MCF 10A (cell line): ENCODE results near the gene HCRTR1. TPM values are rescaled to one million over a fixed set of nuclear protein-coding genes. Genes with fewer than 3 reads are reported as not detected.

Experiments
- BruUV-seq: library from RNA; stranded (reverse); fragments of 400-500 nt; replicated peaks from 2 replicates; lab custom pipeline; 2021; lab: Mats Ljungman, UMichigan
- CTCF ChIA-PET: fragments of 300-600 bp; sonication (Branson Sonifier 250); formaldehyde crosslinking; extraction: SDS; loops from one replicate; lab custom pipeline; 2021; ENCODE audit warnings: antibody characterized with exemption, inconsistent platforms; lab: Yijun Ruan, JAX
- POLR2A ChIA-PET: fragments of 300-600, 350-650 bp; sonication (Branson Sonifier 250); formaldehyde crosslinking; extraction: SDS; loops from one replicate; lab custom pipeline; 2020; ENCODE audit warnings: antibody characterized with exemption, inconsistent platforms; lab: Yijun Ruan, JAX
- DNase-seq: peaks from one replicate; pipeline ENCODE4 v3.0.0-alpha.2; 2018; ENCODE audit not compliant: unreplicated experiment
- H3K27ac Mint-ChIP-seq: one replicate; pipeline ENCODE4 v1.8.0; 2022; ENCODE audit warnings: mild to moderate bottlenecking, low read depth, mixed read lengths; ENCODE audit not compliant: unreplicated experiment
- H3K27me3 Mint-ChIP-seq: one replicate; pipeline ENCODE4 v1.8.0; 2022; ENCODE audit warnings: mixed read lengths; ENCODE audit not compliant: insufficient read depth, unreplicated experiment
- H3K36me3 Mint-ChIP-seq: one replicate; pipeline ENCODE4 v1.8.0; 2022; ENCODE audit warnings: mild to moderate bottlenecking, moderate library complexity, mixed read lengths; ENCODE audit not compliant: insufficient read depth, unreplicated experiment
- H3K4me1 Mint-ChIP-seq: one replicate; pipeline ENCODE4 v1.8.0; 2022; ENCODE audit warnings: mixed read lengths; ENCODE audit not compliant: insufficient read depth, unreplicated experiment
- H3K4me3 Mint-ChIP-seq: one replicate; pipeline ENCODE4 v1.8.0; 2022; ENCODE audit warnings: mild to moderate bottlenecking, moderate library complexity, mixed read lengths; ENCODE audit not compliant: unreplicated experiment
- H3K9me3 Mint-ChIP-seq: one replicate; pipeline ENCODE4 v1.8.0; 2022; ENCODE audit warnings: mixed read lengths; ENCODE audit not compliant: unreplicated experiment
- intact Hi-C: fragments of 100-400 bp; cut with micrococcal nuclease; formaldehyde crosslinking; loops from 2 replicates; pipeline ENCODE4 v1.14.1; 2022
- total RNA-seq: library from RNA; stranded (reverse); gene quantifications from 2 replicates; pipeline ENCODE4 v1.2.3, GENCODE V29; 2022
- TF ChIP-seq, protein P1 (sequence below): fragments of 200-600 bp; IDR thresholded peaks from one replicate; pipeline ENCODE4 v1.8.0; 2022; ENCODE audit warnings: antibody characterized with exemption, mild to moderate bottlenecking; ENCODE audit not compliant: unreplicated experiment

HCRTR1 gene
- total RNA-seq, 1 experiment from 2014 or later = not detected

DNA sequence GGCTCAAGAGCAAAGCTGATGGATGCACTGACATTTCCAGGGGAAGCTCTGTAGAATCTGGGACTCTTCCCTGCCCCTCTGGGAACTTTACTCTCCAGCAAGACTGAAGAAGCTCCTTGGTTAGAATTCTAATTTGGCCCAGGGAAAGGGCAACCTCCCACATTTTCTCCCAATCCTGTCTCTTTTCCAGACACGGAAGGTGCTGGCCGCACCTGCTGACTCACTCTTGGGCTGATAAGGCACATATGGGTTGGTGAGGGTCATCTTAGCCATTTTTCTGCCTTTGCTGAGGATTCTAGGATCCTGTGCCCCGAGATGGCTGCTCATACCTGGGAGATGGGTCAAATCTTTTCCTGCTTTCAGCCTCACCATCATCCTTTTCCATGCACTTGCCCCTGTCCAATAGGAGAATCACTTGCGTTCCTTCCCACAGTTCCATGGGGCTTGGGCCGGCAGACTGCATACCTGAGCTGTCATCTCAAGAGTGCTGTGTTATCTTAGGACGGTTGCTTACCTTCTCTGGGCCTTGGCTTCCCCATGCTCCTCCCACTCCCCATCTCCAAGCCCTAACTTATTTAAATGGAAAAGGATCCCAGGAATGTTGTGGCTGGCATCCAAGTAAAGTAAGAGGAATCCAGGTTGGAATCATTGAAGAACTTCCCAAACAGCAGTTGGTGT, 39.8 kb upstream of the HCRTR1 start:
- peak; percentile 50 for DNase-seq
- Mint-ChIP-seq H3K27ac (no peak overlapping the region), H3K27me3 (no peaks in the 10 kb centered on the region), H3K36me3 (peaks cover 9% of the 10 kb centered on the region), H3K4me1 (peaks cover 60% of the 10 kb centered on the region), H3K9me3 (no peaks in the 10 kb centered on the region), H3K4me3 (no peak overlapping the region)
- intact Hi-C loops = no loop called here
- POLR2A ChIA-PET = interaction anchor here (0.7 to 6.4 kb wide), 6 partner anchors 13 to 106 kb away, joined by 3 to 62 read pairs (median 4); no protein-coding TSS in a partner anchor
- CTCF ChIA-PET = interaction anchor here (0.5 to 3.2 kb wide), 10 partner anchors 9 to 221 kb away, joined by 3 to 23 read pairs (median 4); no protein-coding TSS in a partner anchor
- BruUV-seq = no TSS peak
- TF ChIP-seq, protein P1, sequence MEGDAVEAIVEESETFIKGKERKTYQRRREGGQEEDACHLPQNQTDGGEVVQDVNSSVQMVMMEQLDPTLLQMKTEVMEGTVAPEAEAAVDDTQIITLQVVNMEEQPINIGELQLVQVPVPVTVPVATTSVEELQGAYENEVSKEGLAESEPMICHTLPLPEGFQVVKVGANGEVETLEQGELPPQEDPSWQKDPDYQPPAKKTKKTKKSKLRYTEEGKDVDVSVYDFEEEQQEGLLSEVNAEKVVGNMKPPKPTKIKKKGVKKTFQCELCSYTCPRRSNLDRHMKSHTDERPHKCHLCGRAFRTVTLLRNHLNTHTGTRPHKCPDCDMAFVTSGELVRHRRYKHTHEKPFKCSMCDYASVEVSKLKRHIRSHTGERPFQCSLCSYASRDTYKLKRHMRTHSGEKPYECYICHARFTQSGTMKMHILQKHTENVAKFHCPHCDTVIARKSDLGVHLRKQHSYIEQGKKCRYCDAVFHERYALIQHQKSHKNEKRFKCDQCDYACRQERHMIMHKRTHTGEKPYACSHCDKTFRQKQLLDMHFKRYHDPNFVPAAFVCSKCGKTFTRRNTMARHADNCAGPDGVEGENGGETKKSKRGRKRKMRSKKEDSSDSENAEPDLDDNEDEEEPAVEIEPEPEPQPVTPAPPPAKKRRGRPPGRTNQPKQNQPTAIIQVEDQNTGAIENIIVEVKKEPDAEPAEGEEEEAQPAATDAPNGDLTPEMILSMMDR = no peak

GRCh38 chr1:31579374-31579773, 38.1 kb upstream of the HCRTR1 start:
- no peaks in the 10 kb centered on the region for H3K9me3 Mint-ChIP-seq
- intact Hi-C loops = no loop called here
- peaks cover 51% of the 10 kb centered on the region for H3K4me1 Mint-ChIP-seq
- H3K36me3 Mint-ChIP-seq = peaks cover 11% of the 10 kb centered on the region
- ChIA-PET CTCF (no interaction called here), POLR2A (no interaction called here)
- TF ChIP-seq, protein P1 = no peak
- H3K27ac Mint-ChIP-seq = no peak overlapping the region
- no peaks in the 10 kb centered on the region for H3K27me3 Mint-ChIP-seq
- no peak for DNase-seq
- no peak overlapping the region for H3K4me3 Mint-ChIP-seq
- BruUV-seq = no TSS peak

DNA sequence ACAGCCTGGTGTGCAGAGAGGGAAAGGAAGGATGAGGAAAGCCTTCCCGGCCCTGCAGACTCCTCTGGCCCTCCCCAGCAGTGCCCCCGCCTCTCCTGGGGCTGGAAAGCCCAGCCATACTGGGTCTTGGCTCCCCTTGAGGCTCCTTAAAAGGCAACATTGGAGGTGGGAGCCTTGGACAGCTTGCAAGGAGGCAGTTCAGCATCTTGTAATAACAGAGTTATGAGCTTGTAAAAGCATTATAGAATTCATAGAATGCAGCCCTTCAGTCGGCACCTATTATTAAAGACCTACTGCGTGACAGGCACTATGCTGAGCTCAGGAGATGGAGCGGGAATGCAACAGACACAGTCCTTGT, 37.0 kb upstream of the HCRTR1 start:
- ChIA-PET POLR2A (no interaction called here), CTCF (interaction anchor here (0.7 to 2.0 kb wide), 4 partner anchors 11 to 208 kb away, joined by 3 to 10 read pairs (median 4); no protein-coding TSS in a partner anchor)
- peak overlapping the region; percentile 21 for H3K27ac Mint-ChIP-seq
- H3K27me3 Mint-ChIP-seq = no peaks in the 10 kb centered on the region
- no peaks in the 10 kb centered on the region for H3K9me3 Mint-ChIP-seq
- no TSS peak for BruUV-seq
- TF ChIP-seq, protein P1 = no peak
- no peak for DNase-seq
- H3K4me1 Mint-ChIP-seq = peaks cover 40% of the 10 kb centered on the region
- intact Hi-C loops = no loop called here
- H3K4me3 Mint-ChIP-seq = no peak overlapping the region
- H3K36me3 Mint-ChIP-seq = peaks cover 11% of the 10 kb centered on the region

DNA sequence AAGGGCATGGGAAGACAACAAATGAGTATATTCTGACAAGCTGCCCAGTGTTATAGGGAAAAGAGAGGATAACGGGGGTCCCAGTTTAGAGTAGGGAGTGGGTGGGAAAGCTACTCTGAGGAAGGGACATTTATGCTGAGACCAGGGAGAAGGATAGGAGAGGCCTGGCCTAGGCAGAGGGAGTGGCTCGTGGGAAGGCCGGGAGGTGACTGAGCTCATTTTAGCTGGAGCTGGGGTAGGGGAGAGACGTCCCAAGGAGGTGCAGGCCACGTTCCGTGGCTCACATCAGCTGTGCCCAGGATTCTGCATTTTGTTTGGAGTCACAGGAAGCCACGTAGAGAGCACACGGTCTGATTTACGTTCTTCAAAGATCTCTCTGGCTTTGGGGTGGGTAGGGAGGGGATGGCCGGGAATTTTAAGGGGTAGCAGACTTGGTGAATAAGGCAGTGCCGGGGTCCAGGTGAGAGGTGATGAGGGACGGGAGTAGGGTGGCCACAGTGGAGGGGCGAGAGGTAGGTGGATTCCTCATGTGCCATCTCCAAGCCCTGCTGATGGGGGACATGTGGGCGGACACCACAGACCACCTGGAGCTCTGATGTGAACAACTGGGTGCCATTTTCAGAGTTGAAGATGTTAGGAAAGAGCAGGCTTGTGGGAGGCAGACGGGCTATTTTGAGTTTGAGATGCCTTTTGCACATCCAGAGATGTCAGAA, 36.4 kb upstream of the HCRTR1 start:
- intact Hi-C loops = no loop called here
- no peak overlapping the region for H3K27ac Mint-ChIP-seq
- no peak overlapping the region for H3K4me3 Mint-ChIP-seq
- ChIA-PET CTCF (interaction anchor here (0.7 to 2.0 kb wide), 5 partner anchors 11 to 208 kb away, joined by 3 to 10 read pairs (median 3); no protein-coding TSS in a partner anchor), POLR2A (no interaction called here)
- H3K27me3 Mint-ChIP-seq = no peaks in the 10 kb centered on the region
- H3K36me3 Mint-ChIP-seq = peaks cover 11% of the 10 kb centered on the region
- DNase-seq = no peak
- peaks cover 35% of the 10 kb centered on the region for H3K4me1 Mint-ChIP-seq
- BruUV-seq = no TSS peak
- H3K9me3 Mint-ChIP-seq = no peaks in the 10 kb centered on the region
- TF ChIP-seq, protein P1 = no peak
